ENCODE results near the gene CREB5.

The CREB5 gene

DNA sequence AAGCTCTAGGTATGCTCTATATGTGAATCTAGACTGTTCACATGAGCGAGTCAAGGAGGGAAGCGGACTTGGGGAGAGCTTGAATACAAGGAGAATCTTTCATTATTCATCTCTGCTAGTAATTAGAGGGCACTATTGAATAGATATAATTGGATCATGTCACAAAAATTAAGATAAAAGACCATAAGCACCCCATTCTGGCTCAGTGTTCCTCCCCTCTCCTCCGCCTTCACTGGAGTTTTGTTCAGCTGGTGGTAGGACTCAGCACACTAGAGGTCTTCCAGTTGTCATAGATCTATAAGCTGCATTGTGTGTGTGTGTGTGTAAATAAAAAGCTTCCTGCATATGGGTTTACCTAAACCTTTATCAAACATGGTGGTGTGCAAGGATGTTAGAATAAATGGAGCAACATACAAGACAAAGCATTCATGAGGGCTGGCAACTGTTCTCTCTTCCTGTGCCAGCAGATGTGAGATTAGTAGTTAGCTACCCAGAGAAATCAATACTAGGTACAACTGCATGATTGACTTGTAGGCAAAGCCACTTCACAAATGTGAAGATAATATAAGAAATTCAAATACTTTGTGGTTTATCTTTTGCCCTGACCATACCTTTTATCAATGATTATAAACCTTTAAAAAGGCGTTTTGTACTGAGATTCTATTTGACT lies 142.6 kb downstream of the CREB5 start:
- no peak overlapping the region for H3K4me3 ChIP-seq (ENCODE audit: low read depth, low read length)
- DNase-seq (ENCODE audit: low read depth) = no peak
- TF ChIP-seq, protein P1, sequence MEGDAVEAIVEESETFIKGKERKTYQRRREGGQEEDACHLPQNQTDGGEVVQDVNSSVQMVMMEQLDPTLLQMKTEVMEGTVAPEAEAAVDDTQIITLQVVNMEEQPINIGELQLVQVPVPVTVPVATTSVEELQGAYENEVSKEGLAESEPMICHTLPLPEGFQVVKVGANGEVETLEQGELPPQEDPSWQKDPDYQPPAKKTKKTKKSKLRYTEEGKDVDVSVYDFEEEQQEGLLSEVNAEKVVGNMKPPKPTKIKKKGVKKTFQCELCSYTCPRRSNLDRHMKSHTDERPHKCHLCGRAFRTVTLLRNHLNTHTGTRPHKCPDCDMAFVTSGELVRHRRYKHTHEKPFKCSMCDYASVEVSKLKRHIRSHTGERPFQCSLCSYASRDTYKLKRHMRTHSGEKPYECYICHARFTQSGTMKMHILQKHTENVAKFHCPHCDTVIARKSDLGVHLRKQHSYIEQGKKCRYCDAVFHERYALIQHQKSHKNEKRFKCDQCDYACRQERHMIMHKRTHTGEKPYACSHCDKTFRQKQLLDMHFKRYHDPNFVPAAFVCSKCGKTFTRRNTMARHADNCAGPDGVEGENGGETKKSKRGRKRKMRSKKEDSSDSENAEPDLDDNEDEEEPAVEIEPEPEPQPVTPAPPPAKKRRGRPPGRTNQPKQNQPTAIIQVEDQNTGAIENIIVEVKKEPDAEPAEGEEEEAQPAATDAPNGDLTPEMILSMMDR (IDR thresholded peaks at IDR 0.05; ENCODE audit: low read depth, low read length, missing control alignments) = no peak

DNA sequence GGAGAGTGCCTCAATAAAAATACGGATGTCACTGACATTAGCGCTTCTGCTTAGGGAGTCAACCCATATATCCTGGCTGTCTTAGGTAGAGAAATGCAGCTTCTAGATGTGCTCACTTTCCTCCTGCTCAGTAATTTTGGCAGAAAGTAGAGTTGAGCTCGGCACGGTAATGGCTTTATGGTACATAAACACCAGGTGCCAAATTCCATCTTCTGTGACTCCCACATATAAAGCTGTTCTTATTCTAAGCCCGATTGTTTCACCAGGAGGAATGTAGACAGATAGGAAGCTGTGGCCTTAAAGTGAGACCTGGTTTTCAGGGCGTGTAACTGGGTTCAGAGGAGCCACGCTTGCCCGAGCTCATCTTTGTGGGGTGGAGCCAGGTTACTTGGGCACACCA lies 143.7 kb downstream of the CREB5 start:
- no peak overlapping the region for H3K4me3 ChIP-seq (ENCODE audit: low read depth, low read length)
- TF ChIP-seq, protein P1 (IDR thresholded peaks at IDR 0.05; ENCODE audit: low read depth, low read length, missing control alignments) = no peak
- DNase-seq (ENCODE audit: low read depth) = no peak

DNA sequence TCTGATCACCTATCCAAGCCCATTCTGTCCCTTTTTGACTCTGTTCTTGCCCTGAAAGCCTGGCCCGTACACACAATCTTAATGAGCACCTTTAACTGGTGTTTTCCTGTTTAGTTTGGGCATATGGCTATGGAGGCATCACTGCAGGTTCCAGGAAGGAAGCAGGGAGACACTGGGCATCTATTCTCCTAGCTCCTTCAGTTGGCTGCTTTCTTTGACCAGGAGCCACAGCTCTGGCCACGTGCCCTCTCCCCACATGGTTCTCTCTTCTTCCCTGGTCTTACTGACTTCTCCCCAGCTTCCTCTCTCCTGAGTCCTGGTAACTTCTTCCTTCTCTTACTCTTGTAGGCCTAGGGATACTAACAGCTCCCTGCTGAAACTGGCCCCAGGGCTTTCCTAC lies 144.4 kb downstream of the CREB5 start:
- DNase-seq (ENCODE audit: low read depth) = no peak
- no peak overlapping the region for H3K4me3 ChIP-seq (ENCODE audit: low read depth, low read length)
- TF ChIP-seq, protein P1 (IDR thresholded peaks at IDR 0.05; ENCODE audit: low read depth, low read length, missing control alignments) = no peak

DNA sequence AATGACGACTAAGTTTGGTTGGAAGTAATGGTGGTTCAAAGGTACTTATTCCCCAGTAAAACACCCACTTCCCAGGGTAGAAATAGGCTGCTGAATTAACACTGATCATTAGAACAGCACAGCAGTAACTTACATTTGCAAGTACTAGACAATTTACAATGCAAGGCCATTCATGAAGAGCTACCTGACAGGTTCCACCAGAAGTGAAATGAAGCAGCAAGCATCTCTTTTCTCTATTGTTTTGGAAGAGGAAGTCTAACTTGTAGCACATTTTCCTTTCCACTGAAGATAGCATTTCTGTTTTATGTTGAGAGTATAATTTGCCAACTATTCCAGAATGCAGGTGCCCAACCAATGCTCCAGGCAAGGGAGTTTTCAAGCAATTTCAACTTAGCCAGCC lies 145.9 kb downstream of the CREB5 start:
- DNase-seq (ENCODE audit: low read depth) = no peak
- H3K4me3 ChIP-seq (ENCODE audit: low read depth, low read length) = no peak overlapping the region
- TF ChIP-seq, protein P1 (IDR thresholded peaks at IDR 0.05; ENCODE audit: low read depth, low read length, missing control alignments) = no peak

DNA sequence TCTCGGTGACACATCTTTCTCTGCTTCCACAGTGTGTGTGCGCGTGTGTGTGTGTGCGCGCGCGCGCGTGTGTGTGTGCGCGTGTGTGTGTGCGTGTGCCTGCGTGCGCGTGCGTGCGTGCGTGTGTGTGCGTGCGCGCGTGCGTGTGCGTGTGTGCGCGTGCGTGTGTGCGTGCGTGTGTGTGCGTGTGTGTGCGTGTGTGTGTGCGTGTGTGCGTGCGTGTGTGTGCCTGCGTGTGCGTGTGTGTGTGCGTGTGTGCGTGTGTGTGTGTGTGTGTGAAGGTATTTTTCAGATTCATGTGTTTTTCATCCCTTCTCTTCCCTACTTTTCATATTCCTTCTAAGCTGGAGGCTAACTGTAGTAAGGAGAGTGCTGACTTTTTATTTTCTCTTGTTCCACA lies 148.4 kb downstream of the CREB5 start:
- H3K4me3 ChIP-seq (ENCODE audit: low read depth, low read length) = no peak overlapping the region
- DNase-seq (ENCODE audit: low read depth) = no peak
- TF ChIP-seq, protein P1 (IDR thresholded peaks at IDR 0.05; ENCODE audit: low read depth, low read length, missing control alignments) = no peak

DNA sequence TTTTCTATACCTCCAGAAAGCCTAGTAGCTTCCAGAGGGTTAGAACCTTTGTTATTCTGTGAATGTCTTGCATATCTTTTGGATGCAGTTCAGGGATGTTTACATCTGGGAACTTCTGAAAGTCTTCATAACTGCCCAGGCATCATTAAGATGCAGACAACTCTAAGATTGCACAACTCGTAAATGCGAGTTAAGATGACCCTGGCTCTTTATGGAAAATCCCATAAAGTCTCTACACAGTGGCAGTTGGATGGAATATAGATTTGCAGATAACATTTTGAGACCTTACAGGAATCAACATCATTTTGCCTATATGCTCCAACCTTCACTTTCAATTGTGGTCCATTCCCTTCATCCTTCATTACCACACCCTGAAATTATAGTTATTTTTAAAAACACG lies 151.7 kb downstream of the CREB5 start:
- TF ChIP-seq, protein P1 (IDR thresholded peaks at IDR 0.05; ENCODE audit: low read depth, low read length, missing control alignments) = no peak
- DNase-seq (ENCODE audit: low read depth) = no peak
- no peak overlapping the region for H3K4me3 ChIP-seq (ENCODE audit: low read depth, low read length)

DNA sequence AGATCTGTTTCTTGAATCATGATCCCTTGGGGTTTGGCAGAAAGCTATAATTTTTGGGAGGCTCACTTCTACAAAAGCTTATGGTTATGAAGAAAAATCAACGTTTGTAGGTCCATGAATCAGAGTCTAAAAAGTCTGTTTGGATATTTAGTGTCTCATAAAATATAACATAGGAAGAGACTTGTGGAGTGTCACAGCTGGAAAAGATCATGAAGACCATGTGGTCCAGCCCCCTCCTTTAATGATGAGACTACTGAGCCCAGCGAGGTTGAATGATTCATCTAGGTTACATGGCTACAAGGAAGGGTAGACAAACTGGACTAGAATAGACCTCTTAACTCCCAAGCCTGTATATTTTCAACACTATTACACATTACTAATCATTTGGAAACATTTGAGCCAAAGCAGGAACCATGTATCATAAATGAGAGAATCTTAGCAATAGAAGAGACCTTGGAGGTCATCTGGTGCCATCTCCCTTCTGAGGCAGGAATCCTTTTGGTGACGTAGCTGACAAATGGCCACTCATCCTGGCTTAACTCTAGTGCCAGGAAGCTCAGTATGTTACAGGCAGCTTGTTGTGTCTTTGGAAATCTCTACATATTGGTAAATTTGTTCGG lies 152.5 kb downstream of the CREB5 start:
- DNase-seq (ENCODE audit: low read depth) = no peak
- TF ChIP-seq, protein P1 (IDR thresholded peaks at IDR 0.05; ENCODE audit: low read depth, low read length, missing control alignments) = no peak
- H3K4me3 ChIP-seq (ENCODE audit: low read depth, low read length) = no peak overlapping the region
